IPS DF 6.9 (cell line): Measurements from ENCODE around the gene HECW1.

ENCODE experiments used
- DNase-seq: peaks from one replicate; pipeline ENCODE4 v3.0.0-alpha.2; 2013; ENCODE audit warnings: low read depth, low spot score
- H3K27ac ChIP-seq: one replicate; pipeline ENCODE4 v1.5.1; 2013; ENCODE audit warnings: low read length, control low read depth
- H3K27me3 ChIP-seq: 2 replicates; pipeline ENCODE4 v1.6.1; 2013; ENCODE audit warnings: mild to moderate bottlenecking, low read length; ENCODE audit not compliant: control insufficient read depth, insufficient read depth
- H3K36me3 ChIP-seq: 2 replicates; pipeline ENCODE4 v1.6.1; 2013; ENCODE audit warnings: low read length; ENCODE audit not compliant: control insufficient read depth, insufficient read depth
- H3K4me1 ChIP-seq: 2 replicates; pipeline ENCODE4 v1.6.1; 2013; ENCODE audit warnings: low read length; ENCODE audit not compliant: control insufficient read depth, insufficient read depth
- H3K4me3 ChIP-seq: 2 replicates; pipeline ENCODE4 v1.5.1; 2013; ENCODE audit warnings: mild to moderate bottlenecking, low read length
- H3K9me3 ChIP-seq: 2 replicates; pipeline ENCODE4 v1.6.1; 2013; ENCODE audit warnings: low read length, inconsistent platforms; ENCODE audit not compliant: control insufficient read depth, insufficient read depth
- WGBS: extraction: QIAGEN DNeasy Blood & Tissue Kit; methylation state at CpG from one replicate; pipeline ENCODE4 v1.1.7; 2013; ENCODE audit warnings: mixed read lengths, missing lambda C conversion rate; ENCODE audit not compliant: insufficient read length, insufficient coverage; 5-methylcytosine and 5-hydroxymethylcytosine counted together

The HECW1 gene

GRCh38 chr7:43302211-43302711 lies 189.8 kb downstream of the HECW1 start:
- Histone ChIP-seq H3K4me3 (no peak overlapping the region), H3K27me3 (no peaks in the 10 kb centered on the region), H3K27ac (no peak overlapping the region), H3K9me3 (no peaks in the 10 kb centered on the region), H3K4me1 (peaks cover 2% of the 10 kb centered on the region; the same call in 1 of the 2 replicates), H3K36me3 (no peaks in the 10 kb centered on the region)
- DNase-seq, result no peak
- no CpG with 5 or more reads among the region's 10 CpGs for WGBS

GRCh38 chr7:43302773-43303460 lies 190.5 kb downstream of the HECW1 start:
- Histone ChIP-seq H3K27ac (no peak overlapping the region), H3K27me3 (no peaks in the 10 kb centered on the region), H3K9me3 (no peaks in the 10 kb centered on the region), H3K4me3 (no peak overlapping the region), H3K36me3 (no peaks in the 10 kb centered on the region), H3K4me1 (peaks cover 2% of the 10 kb centered on the region; the same call in 1 of the 2 replicates)
- WGBS, result no CpG with 5 or more reads among the region's 11 CpGs
- DNase-seq, result no peak

DNA sequence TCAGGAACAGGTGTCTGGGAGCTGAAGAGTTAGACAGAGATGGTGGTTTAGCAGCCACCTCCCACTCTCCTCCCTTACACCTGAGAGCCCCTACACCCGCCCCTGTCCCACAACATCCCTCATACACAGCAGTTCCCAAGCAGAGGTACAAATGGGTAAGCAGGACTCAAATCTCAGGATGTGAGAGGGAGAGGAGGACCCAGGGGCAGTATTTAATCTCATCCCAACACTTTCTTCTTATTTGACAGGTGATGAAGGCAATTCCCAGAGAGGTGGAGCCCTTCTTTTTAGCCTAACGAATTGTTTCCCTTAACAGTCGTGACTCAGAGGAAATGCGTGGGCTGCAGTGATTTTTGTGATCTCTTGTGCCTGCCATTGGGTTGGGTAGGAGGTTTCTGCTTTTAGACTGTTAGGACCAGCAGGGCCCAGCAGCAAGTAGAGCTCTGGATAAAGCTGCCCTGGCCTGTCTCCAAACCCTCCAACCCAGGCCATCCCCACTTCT lies 191.3 kb downstream of the HECW1 start:
- H3K27ac ChIP-seq, result no peak overlapping the region
- no CpG with 5 or more reads among the region's 4 CpGs for WGBS
- no peak overlapping the region for H3K4me3 ChIP-seq
- no peaks in the 10 kb centered on the region for H3K9me3 ChIP-seq
- peaks cover 2% of the 10 kb centered on the region; the same call in 1 of the 2 replicates for H3K4me1 ChIP-seq
- no peak for DNase-seq
- no peaks in the 10 kb centered on the region for H3K27me3 ChIP-seq
- no peaks in the 10 kb centered on the region for H3K36me3 ChIP-seq

GRCh38 chr7:43306404-43306803 lies 194.0 kb downstream of the HECW1 start:
- Histone ChIP-seq H3K4me3 (no peak overlapping the region), H3K27me3 (no peaks in the 10 kb centered on the region), H3K27ac (no peak overlapping the region), H3K36me3 (no peaks in the 10 kb centered on the region), H3K9me3 (no peaks in the 10 kb centered on the region), H3K4me1 (peaks cover 2% of the 10 kb centered on the region; the same call in 1 of the 2 replicates)
- no peak for DNase-seq
- no CpG with 5 or more reads among the region's 5 CpGs for WGBS

GRCh38 chr7:43307522-43307921 lies 195.1 kb downstream of the HECW1 start:
- Histone ChIP-seq H3K36me3 (no peaks in the 10 kb centered on the region), H3K27ac (no peak overlapping the region), H3K4me3 (no peak overlapping the region), H3K4me1 (peaks cover 2% of the 10 kb centered on the region; the same call in 1 of the 2 replicates), H3K9me3 (no peaks in the 10 kb centered on the region), H3K27me3 (no peaks in the 10 kb centered on the region)
- DNase-seq, result no peak
- WGBS, result no CpG with 5 or more reads among the region's 1 CpG

DNA sequence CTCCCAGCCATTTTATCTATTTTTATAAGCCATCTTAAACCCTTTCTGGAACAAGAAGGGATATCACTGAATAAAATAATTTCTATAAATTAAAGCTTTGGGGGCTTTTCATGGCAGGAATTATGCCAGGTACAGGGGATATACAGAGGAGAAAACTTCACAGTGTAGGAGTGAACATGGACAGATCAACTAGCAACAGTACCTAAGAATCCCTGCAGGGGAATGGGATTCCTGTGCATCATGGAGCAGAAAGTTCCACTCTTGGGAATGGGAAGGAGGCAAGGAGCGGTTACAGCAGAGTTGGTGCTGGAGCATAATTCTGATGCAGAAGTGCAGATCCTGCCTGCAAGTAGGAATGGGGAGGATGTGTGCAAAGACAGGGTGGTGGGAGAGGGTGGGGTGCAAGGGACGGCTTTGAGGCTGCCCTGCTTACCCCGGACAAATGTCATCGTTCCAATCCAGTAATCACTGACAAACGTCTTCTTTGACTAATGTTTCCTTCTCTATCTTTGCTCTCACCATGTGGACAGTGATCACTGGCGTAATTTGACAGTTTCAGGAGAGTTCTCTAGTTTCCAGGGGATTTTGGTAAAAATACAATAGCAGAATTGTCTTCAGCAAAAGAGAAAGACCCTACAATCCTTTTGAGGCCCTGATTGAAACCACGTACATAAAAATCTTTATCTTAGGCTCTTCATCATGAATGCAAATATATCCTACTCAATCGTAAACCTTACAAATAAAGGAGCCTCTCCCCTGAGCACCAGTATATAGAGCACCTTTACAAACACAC lies 196.7 kb downstream of the HECW1 start:
- WGBS, result no CpG with 5 or more reads among the region's 8 CpGs
- Histone ChIP-seq H3K9me3 (no peaks in the 10 kb centered on the region), H3K4me1 (peaks cover under 1% of the 10 kb centered on the region; the same call in 1 of the 2 replicates), H3K27ac (no peak overlapping the region), H3K27me3 (no peaks in the 10 kb centered on the region), H3K4me3 (no peak overlapping the region), H3K36me3 (no peaks in the 10 kb centered on the region)
- DNase-seq, result no peak

DNA sequence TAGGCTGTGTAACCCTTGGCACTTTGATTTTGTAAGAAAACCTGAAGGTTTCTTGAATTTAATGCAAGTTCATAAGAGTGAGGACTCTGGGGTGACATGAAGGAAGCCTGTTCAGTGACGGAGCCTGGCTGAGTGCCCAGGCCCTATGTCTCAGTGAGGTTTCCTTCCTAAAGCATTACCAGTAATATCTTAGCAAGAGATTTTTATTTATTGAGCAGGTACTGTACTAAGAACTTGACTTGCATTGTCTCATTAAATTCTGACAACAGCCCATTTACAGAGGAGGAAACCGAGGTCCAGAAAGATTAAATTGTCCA lies 197.2 kb downstream of the HECW1 start:
- no peak for DNase-seq
- Histone ChIP-seq H3K27me3 (no peaks in the 10 kb centered on the region), H3K4me1 (no peaks in the 10 kb centered on the region), H3K9me3 (no peaks in the 10 kb centered on the region), H3K36me3 (no peaks in the 10 kb centered on the region), H3K4me3 (no peak overlapping the region), H3K27ac (no peak overlapping the region)
- WGBS, result no CpG with 5 or more reads among the region's 2 CpGs

GRCh38 chr7:43311052-43311451 lies 198.6 kb downstream of the HECW1 start:
- DNase-seq, result no peak
- no peaks in the 10 kb centered on the region for H3K4me1 ChIP-seq
- H3K36me3 ChIP-seq, result no peaks in the 10 kb centered on the region
- no peaks in the 10 kb centered on the region for H3K9me3 ChIP-seq
- H3K4me3 ChIP-seq, result no peak overlapping the region
- H3K27ac ChIP-seq, result no peak overlapping the region
- WGBS, result no CpG with 5 or more reads among the region's 5 CpGs
- no peaks in the 10 kb centered on the region for H3K27me3 ChIP-seq

DNA sequence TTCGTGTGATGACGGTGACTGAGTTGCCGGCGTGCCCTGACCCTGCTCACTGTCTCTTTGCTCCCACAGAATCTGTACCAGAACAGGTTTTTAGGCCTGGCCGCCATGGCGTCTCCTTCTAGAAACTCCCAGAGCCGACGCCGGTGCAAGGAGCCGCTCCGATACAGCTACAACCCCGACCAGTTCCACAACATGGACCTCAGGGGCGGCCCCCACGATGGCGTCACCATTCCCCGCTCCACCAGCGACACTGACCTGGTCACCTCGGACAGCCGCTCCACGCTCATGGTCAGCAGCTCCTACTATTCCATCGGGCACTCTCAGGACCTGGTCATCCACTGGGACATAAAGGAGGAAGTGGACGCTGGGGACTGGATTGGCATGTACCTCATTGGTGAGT lies 199.2 kb downstream of the HECW1 start:
- no peaks in the 10 kb centered on the region for H3K36me3 ChIP-seq
- no CpG with 5 or more reads among the region's 22 CpGs for WGBS
- H3K27me3 ChIP-seq, result no peaks in the 10 kb centered on the region
- H3K4me3 ChIP-seq, result no peak overlapping the region
- H3K4me1 ChIP-seq, result no peaks in the 10 kb centered on the region
- H3K9me3 ChIP-seq, result no peaks in the 10 kb centered on the region
- DNase-seq, result no peak
- H3K27ac ChIP-seq, result no peak overlapping the region

DNA sequence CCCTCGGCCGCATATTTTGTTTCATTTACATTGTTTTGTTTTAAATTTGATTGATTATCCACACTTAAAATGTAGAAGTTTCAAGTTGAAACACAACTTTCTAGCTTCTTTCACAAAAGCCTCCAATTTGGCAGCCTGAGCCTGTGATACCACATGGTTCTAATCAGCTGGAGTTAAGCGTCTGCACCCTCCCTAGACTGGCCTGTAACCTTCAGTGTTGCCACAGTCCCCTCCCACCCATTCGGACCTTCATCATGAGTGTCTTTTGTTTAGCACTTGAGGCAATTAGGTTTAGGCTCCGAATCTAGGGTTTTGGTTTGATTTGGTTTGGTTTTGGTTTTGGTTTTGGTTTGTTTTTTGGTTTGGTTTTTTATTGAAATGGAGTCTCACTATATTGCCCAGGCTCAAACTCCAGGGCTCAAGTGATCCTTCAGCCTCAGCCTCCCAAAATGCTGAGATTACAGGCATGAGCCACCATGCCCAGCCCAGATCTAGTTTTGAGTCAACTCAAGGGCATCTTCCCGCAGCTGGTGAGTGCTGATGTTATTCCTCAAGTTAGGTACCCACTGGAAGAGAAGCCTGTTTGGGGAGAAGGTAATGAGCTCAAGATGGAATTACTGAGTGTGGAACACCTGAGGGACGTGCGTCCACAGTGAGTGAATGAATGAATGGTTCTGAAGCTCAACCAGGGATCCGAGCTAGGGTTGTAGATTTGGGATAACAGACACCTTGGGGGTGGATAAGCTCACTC lies 201.4 kb downstream of the HECW1 start:
- DNase-seq, result no peak
- WGBS, result 100% methylated on average over 1 of the region's 9 CpGs
- no peak overlapping the region for H3K4me3 ChIP-seq

More for the DNA sequence above, 201.4 kb downstream of the HECW1 start:
- peaks cover 3% of the 10 kb centered on the region for H3K4me1 ChIP-seq
- H3K9me3 ChIP-seq, result no peaks in the 10 kb centered on the region
- no peaks in the 10 kb centered on the region for H3K27me3 ChIP-seq
- no peaks in the 10 kb centered on the region for H3K36me3 ChIP-seq
- H3K27ac ChIP-seq, result no peak overlapping the region
